Activated CD4-positive, CD25-positive, alpha-beta regulatory T cell treated with anti-CD3 and anti-CD28 coated beads, Interleukin-2, amount 50 U/mL, for 16 hours (primary cell): ENCODE data around the gene LSP1.
"Not testable (repeated sequence)": the region's sequence is repeated elsewhere in the genome, so short reads cannot be mapped to it uniquely, and the experiment has no call there.

Source experiments
- DNase-seq: peaks from one replicate; pipeline ENCODE4 v3.0.0-alpha.2; 2020; ENCODE audit warnings: low read depth, low spot score

The LSP1 gene

GRCh38 chr11:1875093-1875850 is 22.4 kb downstream of the LSP1 start:
- DNase-seq: no peak

GRCh38 chr11:1875851-1876301 is 23.0 kb downstream of the LSP1 start:
- not testable (repeated sequence) for DNase-seq

- DNase-seq: no peak
Observed at GRCh38 chr11:1876361-1877063, 23.6 kb downstream of the LSP1 start.

GRCh38 chr11:1877211-1878136 is 24.6 kb downstream of the LSP1 start:
- DNase-seq: no peak

- DNase-seq: no peak
Observed at GRCh38 chr11:1878137-1879031, 25.5 kb downstream of the LSP1 start.

GRCh38 chr11:1879342-1879940 is 26.6 kb downstream of the LSP1 start:
- no peak for DNase-seq

- no peak for DNase-seq
Observed at GRCh38 chr11:1879941-1880720, 27.2 kb downstream of the LSP1 start.

GRCh38 chr11:1880746-1881441 is 28.0 kb downstream of the LSP1 start:
- no peak for DNase-seq

- DNase-seq: no peak
Observed at GRCh38 chr11:1881442-1882264, 28.8 kb downstream of the LSP1 start.

- DNase-seq: peak; percentile 50
Observed at GRCh38 chr11:1882265-1883238, 29.7 kb downstream of the LSP1 start.

GRCh38 chr11:1883346-1884302 is 30.7 kb downstream of the LSP1 start:
- no peak for DNase-seq

GRCh38 chr11:1884303-1884700 is 31.4 kb downstream of the LSP1 start:
- no peak for DNase-seq

GRCh38 chr11:1886551-1886950 is 33.7 kb downstream of the LSP1 start:
- not testable (repeated sequence) for DNase-seq

- DNase-seq: no peak
Observed at GRCh38 chr11:1887451-1888346, 34.8 kb downstream of the LSP1 start.

- DNase-seq: no peak
Observed at GRCh38 chr11:1888347-1888753, 35.5 kb downstream of the LSP1 start.
